Hindlimb muscle (tissue), 1 donor: ENCODE measurements around the gene MARF1. TPM values are rescaled to one million over a fixed set of nuclear protein-coding genes. Genes with fewer than 3 reads are reported as not detected.
"Not testable (repeated sequence)": the region's sequence is repeated elsewhere in the genome, so short reads cannot be mapped to it uniquely, and the experiment has no call there.

Experiments
- DNase-seq: peaks from one replicate; pipeline ENCODE4 v3.0.0-alpha.2; 2013
- polyA plus RNA-seq: library from polyadenylated mRNA; unstranded; fragments of 120-200 nt; gene quantifications from one replicate; pipeline ENCODE4 v1.2.1, GENCODE V29; 2013; ENCODE audit not compliant: insufficient read length

MARF1 gene
- polyA plus RNA-seq, 1 donor = 38.6 TPM

GRCh38 chr16:15650698-15651171, 7.8 kb upstream of the MARF1 start:
- peak; percentile 34 for DNase-seq

DNA sequence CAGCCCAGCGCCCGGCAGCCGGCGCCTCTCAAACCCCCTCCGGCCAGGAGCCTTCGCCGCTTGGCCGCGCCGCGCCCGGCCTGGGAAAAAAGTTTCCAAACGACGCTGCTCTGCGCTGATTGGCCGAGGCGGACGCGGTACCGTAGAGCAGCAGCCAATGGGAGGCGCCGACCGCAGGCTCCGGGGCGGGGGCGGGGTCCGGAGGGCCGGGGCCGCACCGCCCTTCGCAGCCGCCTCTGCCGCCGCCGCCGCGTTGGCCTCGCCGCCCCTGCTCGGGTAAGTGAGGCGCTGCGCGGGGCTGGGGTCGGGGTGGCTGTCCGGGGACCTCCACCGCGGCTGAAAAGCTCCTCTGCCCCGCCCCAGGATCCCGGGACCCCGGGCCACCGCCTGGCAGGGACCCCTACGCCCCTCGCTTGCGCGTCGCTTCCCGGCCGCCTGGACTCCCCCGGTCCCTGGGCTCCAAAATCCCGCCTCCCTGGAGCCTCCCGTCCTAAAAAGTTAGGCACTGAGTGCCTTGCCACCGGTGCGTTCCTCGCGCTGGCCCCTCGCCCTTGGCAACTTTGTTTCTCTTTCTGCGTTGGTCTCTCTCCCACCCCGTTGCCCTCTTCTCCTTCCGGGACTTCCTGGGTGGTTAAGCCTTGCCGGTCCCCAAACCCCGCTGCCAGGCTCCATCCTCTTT, 7.2 kb upstream of the MARF1 start, which contains the start of gene NDE1:
TSS of gene NDE1 (plus strand) at position 227 of the 679 bp plus-strand sequence. CDS start 14,534 bp downstream, outside the sequence.
- peak; percentile 94 for DNase-seq

- DNase-seq = no peak
These were observed 6.7 kb upstream of the MARF1 start for GRCh38 chr16:15649727-15650018.

- DNase-seq = not testable (repeated sequence)
These were observed 6.4 kb upstream of the MARF1 start for GRCh38 chr16:15649311-15649710.

DNA sequence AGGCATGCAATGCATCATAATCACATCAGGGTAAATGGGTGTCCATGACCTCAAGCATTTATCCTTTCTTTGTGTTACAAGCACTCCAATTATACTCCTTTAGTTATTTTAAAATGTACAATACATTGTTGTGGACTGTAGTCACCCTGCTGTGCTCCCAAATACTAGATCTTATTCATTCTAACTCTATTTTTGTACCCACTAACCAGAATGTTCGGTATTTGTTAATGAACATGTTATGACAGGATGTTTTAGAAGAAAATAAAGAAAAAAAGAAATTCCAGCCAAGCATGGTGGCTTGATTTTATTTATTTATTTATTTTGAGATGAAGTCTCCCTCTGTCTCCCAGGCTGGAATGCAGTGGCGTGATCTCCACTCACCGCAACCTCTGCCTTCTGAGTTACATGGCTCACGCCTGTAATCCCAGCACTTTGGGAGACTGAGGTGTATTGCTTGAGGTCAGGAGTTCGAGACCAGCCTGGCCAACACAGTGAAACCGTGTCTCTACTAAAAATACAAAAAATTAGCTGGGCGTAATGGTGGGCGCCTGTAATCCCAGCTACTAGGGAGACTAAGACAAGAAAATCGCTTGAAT, 5.3 kb upstream of the MARF1 start:
- no peak for DNase-seq

- DNase-seq = no peak
These were observed 4.5 kb upstream of the MARF1 start for GRCh38 chr16:15647294-15648014.

GRCh38 chr16:15646557-15647293, 3.8 kb upstream of the MARF1 start:
- not testable (repeated sequence) for DNase-seq

DNA sequence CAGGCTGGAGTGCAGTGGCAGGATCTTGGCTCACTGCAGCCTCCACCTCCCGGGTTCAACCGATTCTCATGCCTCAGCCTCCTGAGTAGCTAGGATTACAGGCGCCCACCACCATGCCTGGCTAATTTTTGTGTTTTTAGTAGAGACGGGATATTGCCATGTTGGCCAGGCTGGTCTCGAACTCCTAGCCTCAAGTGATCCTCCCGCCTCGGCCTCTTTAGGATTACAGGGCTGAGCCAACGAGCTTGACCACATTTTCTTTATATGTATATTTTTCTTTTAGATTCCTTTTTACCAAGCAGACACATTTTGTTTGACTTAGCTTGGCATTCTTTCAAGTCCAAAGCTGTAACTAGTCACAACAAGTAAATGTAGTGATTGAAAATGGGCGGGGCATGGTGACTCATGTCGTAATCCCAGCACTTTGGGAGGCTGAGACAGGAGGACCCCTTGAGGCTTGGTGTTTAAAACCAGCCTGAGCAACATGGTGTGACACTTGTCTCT, 2.1 kb upstream of the MARF1 start:
- DNase-seq = not testable (repeated sequence)

- DNase-seq = no peak
These were observed 1.5 kb upstream of the MARF1 start for GRCh38 chr16:15644267-15644961.

- DNase-seq = no peak
These were observed 944 bp upstream of the MARF1 start for GRCh38 chr16:15643946-15644250.

GRCh38 chr16:15642557-15643047, 352 bp downstream of the MARF1 start:
- peak; percentile 45 for DNase-seq

GRCh38 chr16:15641753-15642556, 999 bp downstream of the MARF1 start:
- no peak for DNase-seq

DNA sequence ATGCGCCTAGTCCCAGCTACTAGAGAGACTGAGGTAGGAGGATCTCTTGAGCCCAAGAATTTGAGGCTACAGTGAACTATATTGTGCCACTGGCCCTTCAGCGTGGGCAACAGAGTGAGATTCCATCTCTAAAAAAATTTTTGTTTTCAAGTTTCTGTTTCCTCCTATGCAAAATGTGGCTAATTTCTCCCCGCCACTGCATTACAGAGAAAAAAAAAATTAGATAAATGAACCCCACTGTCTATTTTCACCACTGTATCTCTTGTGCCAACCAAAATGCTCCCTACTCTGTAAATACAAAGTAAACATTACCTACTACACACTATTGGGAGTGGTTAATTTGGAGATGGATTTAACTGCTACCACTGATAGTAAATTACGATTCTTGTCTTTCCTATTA, 2.0 kb downstream of the MARF1 start:
- no peak for DNase-seq

DNA sequence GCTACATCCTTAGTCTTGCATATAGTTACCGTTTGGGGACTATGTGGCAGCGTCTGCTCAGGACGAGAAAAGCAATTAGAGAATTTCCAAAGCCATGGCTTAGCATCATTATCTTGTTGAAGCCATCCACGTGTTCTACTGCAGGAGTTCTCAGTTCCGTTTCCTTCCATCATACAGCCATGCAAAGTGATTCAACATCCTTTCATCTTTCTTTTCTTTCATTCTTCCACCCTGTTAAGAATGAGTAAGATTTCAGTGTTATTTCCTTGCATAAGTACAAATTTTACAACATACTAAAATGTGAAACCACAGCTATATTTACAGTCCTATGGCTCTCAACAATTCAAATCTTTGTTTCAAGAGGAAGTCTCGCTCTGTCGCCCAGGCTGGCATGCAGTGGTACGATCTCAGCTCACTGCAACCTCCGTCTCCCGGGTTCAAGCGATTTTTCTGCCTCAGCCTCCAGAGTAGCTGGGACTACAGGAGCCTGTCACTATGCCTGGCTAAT, 3.8 kb downstream of the MARF1 start:
- DNase-seq = no peak

GRCh38 chr16:15636392-15636873, 6.5 kb downstream of the MARF1 start:
- no peak for DNase-seq

DNA sequence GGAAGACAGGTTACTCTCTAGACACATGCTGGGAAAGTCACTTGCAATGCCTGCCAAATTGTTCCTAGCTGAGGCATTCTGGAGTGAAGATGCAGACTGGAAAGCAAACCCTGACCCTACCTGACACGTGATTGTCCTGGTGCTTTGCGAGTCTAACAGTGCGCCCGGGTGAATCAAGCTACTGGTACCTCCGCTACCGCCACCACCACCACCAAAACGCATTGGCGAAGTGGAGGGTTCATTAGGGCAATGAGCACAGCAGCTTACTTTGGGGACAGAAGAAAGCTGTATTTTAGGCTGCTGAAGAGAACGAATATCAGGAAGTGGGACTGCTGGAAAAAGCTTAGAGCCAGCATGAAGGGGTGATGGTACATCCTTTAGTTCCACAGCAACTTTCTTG, 7.0 kb downstream of the MARF1 start:
- no peak for DNase-seq

DNA sequence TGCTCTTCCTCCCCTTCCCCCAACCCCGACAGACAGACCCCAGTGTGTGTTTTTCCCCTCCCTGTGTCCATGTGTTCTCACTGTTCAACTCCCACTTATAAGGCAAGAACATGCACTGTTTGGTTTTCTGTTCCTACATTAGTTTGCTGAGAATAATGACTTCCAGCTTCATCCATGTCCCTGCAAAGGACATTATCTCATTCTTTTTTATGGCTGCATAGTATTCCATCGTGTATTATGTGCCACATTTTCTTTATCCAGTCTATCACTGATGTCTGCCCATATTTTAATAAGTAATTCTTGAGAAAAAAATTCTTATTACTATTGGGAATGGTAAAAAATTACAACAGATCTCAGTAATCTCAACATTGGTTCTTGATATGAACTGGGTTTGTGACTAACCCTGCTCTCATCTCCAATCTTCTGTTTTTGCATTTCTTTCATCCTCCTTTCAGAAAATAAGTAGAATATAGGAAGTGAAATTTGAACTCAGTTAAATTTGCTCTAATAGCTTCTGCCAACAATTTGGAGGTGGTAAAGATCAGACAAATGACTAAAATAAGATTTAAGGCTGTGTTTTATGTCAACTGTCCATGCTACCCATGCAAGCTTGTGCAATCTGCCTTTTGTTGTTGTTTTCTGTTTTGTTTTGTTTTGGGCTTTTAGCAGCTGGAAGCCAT, 11.1 kb downstream of the MARF1 start:
- DNase-seq = no peak

- no peak for DNase-seq
These were observed 21.1 kb downstream of the MARF1 start for GRCh38 chr16:15621889-15622288.

GRCh38 chr16:15621456-15621855, 21.5 kb downstream of the MARF1 start:
- DNase-seq = no peak

GRCh38 chr16:15620611-15621195, 22.3 kb downstream of the MARF1 start:
- DNase-seq = no peak
